Measurements from ENCODE around the gene CC2D2A.

CC2D2A gene

DNA sequence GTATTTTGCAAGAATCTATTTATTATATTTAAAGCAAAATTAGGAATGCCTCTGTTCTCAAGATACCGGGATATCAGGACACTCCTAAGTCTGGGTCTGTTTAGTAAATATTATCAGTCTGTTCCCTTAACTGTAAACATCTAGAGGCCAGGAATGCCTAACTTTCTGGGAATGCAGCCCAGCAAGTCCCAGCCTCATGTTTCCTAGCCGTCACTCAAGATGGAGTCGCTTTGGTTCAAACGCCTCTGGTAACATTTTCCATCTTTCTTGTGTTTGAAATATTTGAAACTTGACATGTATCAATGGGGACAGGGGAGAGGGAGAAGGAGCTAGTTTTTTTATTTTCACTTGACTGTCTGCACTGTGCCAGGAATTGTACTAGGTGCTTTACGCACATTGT is 100.1 kb downstream of the CC2D2A start:
- Histone ChIP-seq H3K4me2 (ENCODE audit: low read length) (no peak overlapping the region), H3K27ac (ENCODE audit: low read depth, low read length) (no peak overlapping the region), H4K20me1 (ENCODE audit: control insufficient read depth, insufficient read depth, low read depth, low read length) (no peaks in the 10 kb centered on the region), H3F3A (ENCODE audit: control insufficient read depth, insufficient read depth) (no peaks in the 10 kb centered on the region), H3K27me3 (ENCODE audit: control insufficient read depth, low read length) (no peaks in the 10 kb centered on the region), H3K9me3 (ENCODE audit: control insufficient read depth, insufficient read depth, low read length) (no peaks in the 10 kb centered on the region), H3K79me2 (ENCODE audit: control insufficient read depth, low read length) (no peaks in the 10 kb centered on the region), H3K4me1 (ENCODE audit: control insufficient read depth, low read length) (no peaks in the 10 kb centered on the region), H3K4me3 (ENCODE audit: low read length) (no peak overlapping the region), H3K9me2 (replicated peaks; ENCODE audit: control insufficient read depth, low read length) (no peaks in the 10 kb centered on the region), H3K36me3 (ENCODE audit: control insufficient read depth, low read length) (no peaks in the 10 kb centered on the region)
- TF ChIP-seq, protein P1, sequence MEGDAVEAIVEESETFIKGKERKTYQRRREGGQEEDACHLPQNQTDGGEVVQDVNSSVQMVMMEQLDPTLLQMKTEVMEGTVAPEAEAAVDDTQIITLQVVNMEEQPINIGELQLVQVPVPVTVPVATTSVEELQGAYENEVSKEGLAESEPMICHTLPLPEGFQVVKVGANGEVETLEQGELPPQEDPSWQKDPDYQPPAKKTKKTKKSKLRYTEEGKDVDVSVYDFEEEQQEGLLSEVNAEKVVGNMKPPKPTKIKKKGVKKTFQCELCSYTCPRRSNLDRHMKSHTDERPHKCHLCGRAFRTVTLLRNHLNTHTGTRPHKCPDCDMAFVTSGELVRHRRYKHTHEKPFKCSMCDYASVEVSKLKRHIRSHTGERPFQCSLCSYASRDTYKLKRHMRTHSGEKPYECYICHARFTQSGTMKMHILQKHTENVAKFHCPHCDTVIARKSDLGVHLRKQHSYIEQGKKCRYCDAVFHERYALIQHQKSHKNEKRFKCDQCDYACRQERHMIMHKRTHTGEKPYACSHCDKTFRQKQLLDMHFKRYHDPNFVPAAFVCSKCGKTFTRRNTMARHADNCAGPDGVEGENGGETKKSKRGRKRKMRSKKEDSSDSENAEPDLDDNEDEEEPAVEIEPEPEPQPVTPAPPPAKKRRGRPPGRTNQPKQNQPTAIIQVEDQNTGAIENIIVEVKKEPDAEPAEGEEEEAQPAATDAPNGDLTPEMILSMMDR (IDR thresholded peaks at IDR 0.05; ENCODE audit: low read depth, low read length, poor library complexity, severe bottlenecking), result no peak
- no peak for TF ChIP-seq EZH2phosphoT487 (IDR thresholded peaks at IDR 0.05; ENCODE audit: borderline replicate concordance, low read length)

DNA sequence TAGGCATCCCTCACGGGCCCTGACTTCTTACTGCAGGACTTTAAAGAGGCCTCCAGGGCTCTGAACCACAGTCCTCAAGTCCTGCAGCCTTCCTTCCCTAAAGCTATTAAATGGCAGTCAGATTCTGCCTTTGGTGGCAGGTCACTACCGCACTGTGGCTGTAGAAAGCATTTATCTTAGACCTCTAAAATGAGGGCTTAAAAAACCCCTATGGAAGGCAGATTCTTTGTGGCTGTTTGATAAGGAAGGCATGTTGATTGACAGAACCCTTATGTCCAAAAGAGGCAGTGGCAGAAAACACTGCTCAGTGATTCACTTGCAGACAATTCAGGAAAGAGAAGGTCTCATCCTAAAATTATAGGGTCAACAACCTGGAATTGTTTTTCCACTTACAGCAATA is 106.3 kb downstream of the CC2D2A start:
- Histone ChIP-seq H3K4me1 (ENCODE audit: control insufficient read depth, low read length) (no peaks in the 10 kb centered on the region), H3K27ac (ENCODE audit: low read depth, low read length) (no peak overlapping the region), H3K4me3 (ENCODE audit: low read length) (no peak overlapping the region), H3K9me3 (ENCODE audit: control insufficient read depth, insufficient read depth, low read length) (no peaks in the 10 kb centered on the region), H3K4me2 (ENCODE audit: low read length) (no peak overlapping the region), H3K9me2 (replicated peaks; ENCODE audit: control insufficient read depth, low read length) (no peaks in the 10 kb centered on the region), H3K79me2 (ENCODE audit: control insufficient read depth, low read length) (no peaks in the 10 kb centered on the region), H4K20me1 (ENCODE audit: control insufficient read depth, insufficient read depth, low read depth, low read length) (no peaks in the 10 kb centered on the region), H3F3A (ENCODE audit: control insufficient read depth, insufficient read depth) (no peaks in the 10 kb centered on the region), H3K36me3 (ENCODE audit: control insufficient read depth, low read length) (no peaks in the 10 kb centered on the region), H3K27me3 (ENCODE audit: control insufficient read depth, low read length) (no peaks in the 10 kb centered on the region)
- TF ChIP-seq EZH2phosphoT487 (IDR thresholded peaks at IDR 0.05; ENCODE audit: borderline replicate concordance, low read length), result no peak
- TF ChIP-seq, protein P1 (IDR thresholded peaks at IDR 0.05; ENCODE audit: low read depth, low read length, poor library complexity, severe bottlenecking), result no peak

DNA sequence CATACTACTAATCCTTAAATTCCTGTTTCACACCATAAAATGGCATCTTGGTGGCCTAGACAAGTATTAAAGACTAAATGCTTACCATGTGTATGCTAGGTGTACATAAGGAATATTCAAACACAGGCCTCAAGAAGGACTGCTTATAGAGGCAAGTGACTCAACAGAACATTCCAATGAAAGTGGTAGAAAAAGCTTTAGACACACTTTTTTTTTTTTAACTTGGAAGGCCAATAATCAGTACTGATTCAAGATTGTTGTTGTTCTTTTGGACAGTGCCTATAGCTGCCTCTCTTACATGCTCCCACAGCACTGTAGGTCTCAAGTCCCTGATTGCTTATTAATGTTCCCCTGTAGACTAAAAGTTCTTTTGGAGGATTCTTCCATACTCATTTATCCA is 107.8 kb downstream of the CC2D2A start:
- H3K27me3 ChIP-seq (ENCODE audit: control insufficient read depth, low read length), result no peaks in the 10 kb centered on the region
- TF ChIP-seq, protein P1 (IDR thresholded peaks at IDR 0.05; ENCODE audit: low read depth, low read length, poor library complexity, severe bottlenecking), result no peak
- no peak for TF ChIP-seq EZH2phosphoT487 (IDR thresholded peaks at IDR 0.05; ENCODE audit: borderline replicate concordance, low read length)
- H3K9me3 ChIP-seq (ENCODE audit: control insufficient read depth, insufficient read depth, low read length), result no peaks in the 10 kb centered on the region
- no peaks in the 10 kb centered on the region for H3K4me1 ChIP-seq (ENCODE audit: control insufficient read depth, low read length)
- H4K20me1 ChIP-seq (ENCODE audit: control insufficient read depth, insufficient read depth, low read depth, low read length), result no peaks in the 10 kb centered on the region
- H3K4me3 ChIP-seq (ENCODE audit: low read length), result no peak overlapping the region
- H3K9me2 ChIP-seq (replicated peaks; ENCODE audit: control insufficient read depth, low read length), result peaks cover 4% of the 10 kb centered on the region
- no peak overlapping the region for H3K27ac ChIP-seq (ENCODE audit: low read depth, low read length)
- no peaks in the 10 kb centered on the region; the same call in 1 of the 2 replicates for H3F3A ChIP-seq (ENCODE audit: control insufficient read depth, insufficient read depth)
- H3K4me2 ChIP-seq (ENCODE audit: low read length), result no peak overlapping the region
- H3K79me2 ChIP-seq (ENCODE audit: control insufficient read depth, low read length), result no peaks in the 10 kb centered on the region
- no peaks in the 10 kb centered on the region for H3K36me3 ChIP-seq (ENCODE audit: control insufficient read depth, low read length)

DNA sequence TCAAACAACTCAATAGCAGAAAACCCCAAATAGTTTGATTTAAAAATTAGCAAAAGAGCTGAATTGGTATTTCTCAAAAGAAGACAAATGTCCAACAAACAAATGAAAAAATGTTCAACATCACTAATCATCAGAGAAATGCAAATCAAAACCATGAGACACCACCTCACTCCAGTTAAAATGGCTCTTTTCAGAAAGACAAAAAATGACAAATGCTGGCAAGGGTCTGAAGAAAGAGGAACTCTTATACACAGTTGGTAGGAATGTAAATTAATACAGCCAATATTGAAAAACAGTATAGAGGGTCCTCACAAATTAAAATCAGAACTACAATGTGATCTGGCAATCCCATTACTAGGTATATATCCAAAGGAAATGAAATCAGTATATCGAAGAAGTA is 115.1 kb downstream of the CC2D2A start:
- Histone ChIP-seq H3K4me3 (ENCODE audit: low read length) (no peak overlapping the region), H3K36me3 (ENCODE audit: control insufficient read depth, low read length) (no peaks in the 10 kb centered on the region), H3K9me2 (replicated peaks; ENCODE audit: control insufficient read depth, low read length) (peaks cover 4% of the 10 kb centered on the region), H3K4me1 (ENCODE audit: control insufficient read depth, low read length) (peaks cover 14% of the 10 kb centered on the region), H3K4me2 (ENCODE audit: low read length) (no peak overlapping the region), H3K79me2 (ENCODE audit: control insufficient read depth, low read length) (no peaks in the 10 kb centered on the region), H4K20me1 (ENCODE audit: control insufficient read depth, insufficient read depth, low read depth, low read length) (no peaks in the 10 kb centered on the region), H3K27ac (ENCODE audit: low read depth, low read length) (no peak overlapping the region), H3K27me3 (ENCODE audit: control insufficient read depth, low read length) (no peaks in the 10 kb centered on the region), H3K9me3 (ENCODE audit: control insufficient read depth, insufficient read depth, low read length) (no peaks in the 10 kb centered on the region), H3F3A (ENCODE audit: control insufficient read depth, insufficient read depth) (no peaks in the 10 kb centered on the region; the same call in 1 of the 2 replicates)
- TF ChIP-seq, protein P1 (IDR thresholded peaks at IDR 0.05; ENCODE audit: low read depth, low read length, poor library complexity, severe bottlenecking), result no peak
- TF ChIP-seq EZH2phosphoT487 (IDR thresholded peaks at IDR 0.05; ENCODE audit: borderline replicate concordance, low read length), result no peak

Measured in DOHH2 (cell line).